Measurements from ENCODE around the gene SMPD2. TPM values are rescaled to one million over a fixed set of nuclear protein-coding genes. Genes with fewer than 3 reads are reported as not detected.

SMPD2 gene, protein sequence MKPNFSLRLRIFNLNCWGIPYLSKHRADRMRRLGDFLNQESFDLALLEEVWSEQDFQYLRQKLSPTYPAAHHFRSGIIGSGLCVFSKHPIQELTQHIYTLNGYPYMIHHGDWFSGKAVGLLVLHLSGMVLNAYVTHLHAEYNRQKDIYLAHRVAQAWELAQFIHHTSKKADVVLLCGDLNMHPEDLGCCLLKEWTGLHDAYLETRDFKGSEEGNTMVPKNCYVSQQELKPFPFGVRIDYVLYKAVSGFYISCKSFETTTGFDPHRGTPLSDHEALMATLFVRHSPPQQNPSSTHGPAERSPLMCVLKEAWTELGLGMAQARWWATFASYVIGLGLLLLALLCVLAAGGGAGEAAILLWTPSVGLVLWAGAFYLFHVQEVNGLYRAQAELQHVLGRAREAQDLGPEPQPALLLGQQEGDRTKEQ
- total RNA-seq (2012; rRNA removed): 8.3 and 9.0 TPM in 2 replicates
- 7.1 and 7.7 TPM in 2 replicates for polyA plus RNA-seq (2012; rRNA removed)
- 5.2 and 6.0 TPM in 2 replicates for polyA plus RNA-seq (2012; cell fraction: cytosol; rRNA removed)
- 18.1 and 25.2 TPM in 2 replicates for polyA plus RNA-seq (2012; cell fraction: nucleus; rRNA removed; ENCODE audit: low replicate concordance)
- percentile 34 among the genes with signal in this experiment for Bru-seq, nascent RNA
- BruChase-seq, experiment 1, labeled RNA remaining after a 6-hour chase: percentile 41 among the genes with signal in this experiment
- BruChase-seq, experiment 2, labeled RNA remaining after a 2-hour chase: percentile 36 among the genes with signal in this experiment
- long read RNA-seq, transcript SMPD2-201 (10 exons, 1,645 nt): major isoform, 5 of 7 reads
- long read RNA-seq, partial matches to known transcripts: 0 of 7 reads
- long read RNA-seq, other reads (novel, unspliced or antisense): 2 of 7 reads

DNA sequence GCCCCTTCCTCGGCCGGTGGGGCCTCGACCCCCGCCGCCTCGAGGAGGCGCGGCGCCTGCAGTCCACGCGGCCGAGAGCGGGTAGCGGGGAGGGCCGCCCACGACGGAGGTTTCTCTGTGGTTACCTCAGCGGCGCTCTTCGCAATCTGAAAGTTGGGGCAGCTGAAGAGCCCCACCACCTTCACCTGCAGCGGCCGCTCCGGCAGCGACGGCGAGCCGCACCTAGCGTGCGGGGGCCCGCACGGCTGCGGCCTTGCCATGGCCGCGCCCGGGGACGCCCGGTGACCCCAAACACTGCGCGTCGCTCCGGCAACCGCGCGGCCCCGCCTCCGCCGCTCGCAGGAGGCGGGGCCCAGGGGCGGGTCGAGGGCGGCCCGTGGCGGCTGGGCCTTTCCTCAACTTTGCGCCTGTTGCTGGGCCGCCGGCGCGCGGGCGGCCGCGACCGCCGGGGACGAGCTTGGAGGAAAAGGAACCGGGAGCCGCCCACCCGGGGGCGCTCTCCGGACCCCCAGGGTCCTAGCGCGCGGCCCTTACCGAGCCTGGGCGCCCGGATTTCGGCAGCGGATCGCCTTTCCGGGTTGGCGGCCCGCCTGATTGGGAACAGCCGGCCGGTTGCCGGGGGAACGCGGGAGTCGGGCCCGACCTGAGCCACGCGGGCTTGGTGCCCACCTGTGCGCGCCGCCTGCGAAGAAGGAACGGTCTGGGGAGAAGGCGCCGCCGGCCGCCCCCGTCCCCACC, at the start of gene SMPD2, which contains the start of gene PPIL6:
Gene SMPD2, plus strand, starts transcription at position 394 of the 738 bp plus-strand sequence. CDS start 398 bp downstream, outside the sequence.
Gene PPIL6, minus strand, starts transcription at position 298 of the 738 bp plus-strand sequence. Its CDS starts 38 bp downstream, at position 260.
- Histone ChIP-seq H3K36me3 (ENCODE audit: control insufficient read depth, insufficient read depth, low read length) (peaks cover 29% of the 10 kb centered on the region), H3K4me3 (ENCODE audit: insufficient read depth, low read depth, low read length) (peak within 1 kb of the TSS; percentile 70), H3K14ac (replicated peaks; ENCODE audit: low read depth, low read length) (peak within 1 kb of the TSS; percentile 71), H4K5ac (ENCODE audit: low read depth, low read length) (no peak within 1 kb of the TSS), H3K9ac (ENCODE audit: low read depth, low read length) (peak within 1 kb of the TSS; percentile 72), H2AFZ (replicated peaks; ENCODE audit: low read length, poor library complexity) (peak within 1 kb of the TSS; percentile 99), H2AK9ac (replicated peaks; ENCODE audit: low read depth, low read length, poor library complexity) (peak within 1 kb of the TSS; percentile 76), H3K23ac (ENCODE audit: low read depth, low read length) (peak within 1 kb of the TSS; percentile 74), H2BK20ac (ENCODE audit: low read depth, low read length) (no peak within 1 kb of the TSS), H2AK5ac (ENCODE audit: low read depth, low read length) (peak within 1 kb of the TSS; percentile 73), H4K91ac (ENCODE audit: insufficient read depth, low read depth, low read length) (no peak within 1 kb of the TSS; the same call in 1 of the 2 replicates), H4K20me1 (ENCODE audit: insufficient read depth, low read length) (no peaks in the 10 kb centered on the region), H4K8ac (ENCODE audit: low read depth in 2 of 2, low read length in 2 of 2) (peak within 1 kb of the TSS; percentile 46 to 79; a peak in 2 of 4 replicates), H3K4me1 (ENCODE audit: control insufficient read depth, insufficient read depth, low read length) (peaks cover 8% of the 10 kb centered on the region), H3K4me2 (ENCODE audit: low read depth, low read length) (peak within 1 kb of the TSS; percentile 93), H2BK120ac (ENCODE audit: low read depth, low read length) (0 out of 2 replicates have a peak within 1 kb of the TSS, but pooled peaks have one; percentile 4), H3K27me3 (ENCODE audit: control insufficient read depth, insufficient read depth, low read length) (no peaks in the 10 kb centered on the region), H3K79me1 (ENCODE audit: low read depth in 1 of 2, low read length in 2 of 2) (peaks cover 0 to 16% of the 10 kb centered on the region in 2 experiments; a peak in 2 of 4 replicates), H2BK5ac (ENCODE audit: low read depth, low read length, poor library complexity, severe bottlenecking) (peak within 1 kb of the TSS; percentile 25), H3K9me1 (ENCODE audit: insufficient read depth, low read length) (peaks cover 13% of the 10 kb centered on the region), H3K18ac (ENCODE audit: low read depth, low read length) (peak within 1 kb of the TSS; percentile 4; the same call in 1 of the 2 replicates), H3K9me3 (ENCODE audit: control insufficient read depth, insufficient read depth, low read length) (no peaks in the 10 kb centered on the region), H2BK15ac (ENCODE audit: low read depth, low read length) (no peak within 1 kb of the TSS), H3K4ac (ENCODE audit: low read depth, low read length) (peak within 1 kb of the TSS; percentile 71), H3K56ac (ENCODE audit: extremely low read depth, insufficient read depth, low read length) (peak within 1 kb of the TSS; percentile 49; the same call in 1 of the 2 replicates), H3K27ac (ENCODE audit: insufficient read depth, low read length) (peak within 1 kb of the TSS; percentile 48)
- no TSS peak for BruUV-seq (replicated peaks)
- WGBS, 2 experiments (ENCODE audit: extremely low coverage in 2 of 2, insufficient read length in 1 of 2): 0% methylated on average over 35 of the region's 102 CpGs; no CpG with 5 or more reads in 1 of the 2 experiments
- ChIA-PET POLR2A (ENCODE audit: unreplicated experiment) (no interaction called here), CTCF (interaction anchor here (0.6 to 0.9 kb wide), 2 partner anchors 12 to 27 kb away, joined by 3 to 4 read pairs; no protein-coding TSS in a partner anchor)
- dilution Hi-C loops (cut with HindIII; ENCODE audit: low sequenced_read_pairs, unreplicated experiment): no loop called here
- in situ Hi-C loops (cut with MboI; ENCODE audit: low sequenced_read_pairs): no loop called here
- ATAC-seq (ENCODE audit: low read depth) (peak; percentile 90), DNase-seq (peak; percentile 87)
- intact Hi-C loops (cut with micrococcal nuclease): loop anchor here (1.0 kb wide), 1 partner anchor 57 kb away; no protein-coding TSS in a partner anchor
- TF ChIP-seq, protein P1, sequence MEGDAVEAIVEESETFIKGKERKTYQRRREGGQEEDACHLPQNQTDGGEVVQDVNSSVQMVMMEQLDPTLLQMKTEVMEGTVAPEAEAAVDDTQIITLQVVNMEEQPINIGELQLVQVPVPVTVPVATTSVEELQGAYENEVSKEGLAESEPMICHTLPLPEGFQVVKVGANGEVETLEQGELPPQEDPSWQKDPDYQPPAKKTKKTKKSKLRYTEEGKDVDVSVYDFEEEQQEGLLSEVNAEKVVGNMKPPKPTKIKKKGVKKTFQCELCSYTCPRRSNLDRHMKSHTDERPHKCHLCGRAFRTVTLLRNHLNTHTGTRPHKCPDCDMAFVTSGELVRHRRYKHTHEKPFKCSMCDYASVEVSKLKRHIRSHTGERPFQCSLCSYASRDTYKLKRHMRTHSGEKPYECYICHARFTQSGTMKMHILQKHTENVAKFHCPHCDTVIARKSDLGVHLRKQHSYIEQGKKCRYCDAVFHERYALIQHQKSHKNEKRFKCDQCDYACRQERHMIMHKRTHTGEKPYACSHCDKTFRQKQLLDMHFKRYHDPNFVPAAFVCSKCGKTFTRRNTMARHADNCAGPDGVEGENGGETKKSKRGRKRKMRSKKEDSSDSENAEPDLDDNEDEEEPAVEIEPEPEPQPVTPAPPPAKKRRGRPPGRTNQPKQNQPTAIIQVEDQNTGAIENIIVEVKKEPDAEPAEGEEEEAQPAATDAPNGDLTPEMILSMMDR (conservative IDR thresholded peaks at IDR 0.05; ENCODE audit: low read depth, low read length): peak; percentile 46
- TF ChIP-seq MXI1 (IDR thresholded peaks at IDR 0.05; ENCODE audit: borderline replicate concordance, low read depth, low read length) (peak; percentile 57), BHLHE40 (IDR thresholded peaks at IDR 0.05; ENCODE audit: low read depth, low read length) (no peak), ELK1 (IDR thresholded peaks at IDR 0.05; ENCODE audit: borderline replicate concordance, low read depth, low read length) (no peak), RFX5 (IDR thresholded peaks at IDR 0.05; ENCODE audit: low read depth, low read length) (no peak), USF2 (IDR thresholded peaks at IDR 0.05; ENCODE audit: low read depth, low read length) (0 out of 2 replicates have a peak, but pooled peaks have one; percentile 3), MAZ (IDR thresholded peaks at IDR 0.05; ENCODE audit: borderline replicate concordance, low read depth, low read length) (peak; percentile 53; the same call in 1 of the 2 replicates), MAFK (IDR thresholded peaks at IDR 0.05; ENCODE audit: low read depth, low read length) (no peak)

Data from IMR-90 (cell line).